ENCODE data around the gene ZNF764.
"Not testable (repeated sequence)": the region's sequence is repeated elsewhere in the genome, so short reads cannot be mapped to it uniquely, and the experiment has no call there.

Gene ZNF764

DNA sequence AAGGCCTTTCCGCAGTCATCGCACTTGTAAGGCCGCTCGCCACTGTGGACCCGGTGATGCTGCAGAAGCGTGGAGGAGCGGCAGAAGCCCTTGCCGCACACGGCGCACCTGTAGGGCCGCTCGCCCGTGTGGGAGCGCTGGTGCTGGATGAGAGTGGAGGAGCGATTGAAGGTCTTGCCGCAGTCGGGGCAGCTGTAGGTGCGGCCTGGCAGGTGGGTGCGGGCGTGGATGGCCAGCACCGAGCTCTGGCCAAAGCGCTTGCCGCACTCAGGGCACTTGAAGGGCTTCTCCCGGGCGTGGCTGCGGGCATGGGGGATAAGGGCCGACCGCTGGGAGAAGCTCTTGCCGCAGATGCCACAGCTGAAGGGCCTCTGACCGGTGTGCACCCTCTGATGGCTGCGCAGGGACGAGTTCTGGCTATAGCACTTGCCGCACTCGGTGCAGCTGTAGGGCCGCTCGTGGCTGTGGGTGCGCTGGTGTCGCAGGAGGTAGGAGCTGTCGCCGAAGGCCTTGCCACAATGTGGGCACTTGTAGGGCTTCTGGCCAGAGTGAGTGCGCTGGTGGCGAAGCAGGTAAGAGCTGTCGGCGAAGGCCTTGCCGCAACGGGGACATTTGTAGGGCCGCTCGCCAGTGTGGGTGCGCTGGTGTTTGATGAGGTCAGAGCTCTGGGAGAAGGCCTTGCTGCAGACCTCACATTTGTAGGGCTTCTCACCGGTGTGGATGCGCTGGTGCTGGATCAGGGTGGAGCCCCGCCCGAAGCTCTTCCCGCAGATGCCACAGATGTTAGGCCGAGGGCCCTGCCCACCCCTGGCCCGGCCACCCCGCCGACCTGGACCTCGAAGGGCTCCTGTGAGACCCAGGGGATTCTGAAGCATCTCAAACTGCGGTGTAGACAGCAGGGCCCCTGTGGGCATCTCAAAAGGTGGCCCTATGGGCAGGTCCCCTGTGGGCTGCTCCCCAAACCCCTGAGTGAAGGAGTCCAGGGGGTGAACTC lies 33.3 kb downstream of the ZNF764 start:
- TF ChIP-seq, protein P1, sequence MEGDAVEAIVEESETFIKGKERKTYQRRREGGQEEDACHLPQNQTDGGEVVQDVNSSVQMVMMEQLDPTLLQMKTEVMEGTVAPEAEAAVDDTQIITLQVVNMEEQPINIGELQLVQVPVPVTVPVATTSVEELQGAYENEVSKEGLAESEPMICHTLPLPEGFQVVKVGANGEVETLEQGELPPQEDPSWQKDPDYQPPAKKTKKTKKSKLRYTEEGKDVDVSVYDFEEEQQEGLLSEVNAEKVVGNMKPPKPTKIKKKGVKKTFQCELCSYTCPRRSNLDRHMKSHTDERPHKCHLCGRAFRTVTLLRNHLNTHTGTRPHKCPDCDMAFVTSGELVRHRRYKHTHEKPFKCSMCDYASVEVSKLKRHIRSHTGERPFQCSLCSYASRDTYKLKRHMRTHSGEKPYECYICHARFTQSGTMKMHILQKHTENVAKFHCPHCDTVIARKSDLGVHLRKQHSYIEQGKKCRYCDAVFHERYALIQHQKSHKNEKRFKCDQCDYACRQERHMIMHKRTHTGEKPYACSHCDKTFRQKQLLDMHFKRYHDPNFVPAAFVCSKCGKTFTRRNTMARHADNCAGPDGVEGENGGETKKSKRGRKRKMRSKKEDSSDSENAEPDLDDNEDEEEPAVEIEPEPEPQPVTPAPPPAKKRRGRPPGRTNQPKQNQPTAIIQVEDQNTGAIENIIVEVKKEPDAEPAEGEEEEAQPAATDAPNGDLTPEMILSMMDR (IDR thresholded peaks at IDR 0.05; ENCODE audit: insufficient read depth, low read depth, low read length, missing control alignments), result no peak
- no peak for DNase-seq (ENCODE audit: low read depth)
- no peak overlapping the region for H3K4me3 ChIP-seq (ENCODE audit: low read length)

GRCh38 chr16:30523768-30524574 lies 34.2 kb downstream of the ZNF764 start:
- H3K4me3 ChIP-seq (ENCODE audit: low read length), result no peak overlapping the region
- no peak for DNase-seq (ENCODE audit: low read depth)

DNA sequence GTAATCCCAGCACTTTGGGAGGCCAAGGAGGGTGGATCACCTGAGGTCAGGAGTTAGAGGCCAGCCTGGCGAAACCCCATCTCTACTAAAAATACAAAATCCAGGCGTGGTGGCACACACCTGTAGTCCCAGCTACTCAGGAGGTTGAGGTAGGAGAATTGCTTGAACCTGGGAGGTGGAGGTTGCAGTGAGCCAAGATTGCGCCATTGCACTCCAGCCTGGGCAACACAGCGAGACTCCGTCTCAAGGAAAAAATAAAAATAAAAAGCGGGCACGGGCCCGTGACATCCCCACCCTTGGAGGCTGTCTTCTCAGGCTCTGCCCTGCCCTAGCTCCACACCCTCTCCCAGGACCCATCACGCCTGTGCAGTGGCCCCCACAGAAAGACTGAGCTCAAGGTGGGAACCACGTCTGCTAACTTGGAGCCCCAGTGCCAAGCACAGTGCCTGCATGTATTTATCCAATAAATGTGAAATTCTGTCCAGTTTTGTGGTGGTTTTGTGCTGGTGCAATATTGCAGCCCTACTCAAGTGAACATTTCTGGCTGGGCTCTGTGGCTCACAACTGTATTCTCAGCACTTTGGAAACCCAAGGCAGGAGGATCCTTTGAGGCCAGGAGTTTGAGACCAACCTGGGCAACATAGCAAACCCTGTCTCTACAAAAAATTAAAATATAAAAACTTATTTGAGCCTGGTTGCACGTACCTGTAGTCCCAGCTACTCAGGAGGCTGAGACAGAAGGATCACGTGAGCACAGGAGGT lies 35.3 kb downstream of the ZNF764 start:
- DNase-seq (ENCODE audit: low read depth), result not testable (repeated sequence)

More at GRCh38 chr16:30523768-30524574, 34.2 kb downstream of the ZNF764 start:
- TF ChIP-seq, protein P1 (IDR thresholded peaks at IDR 0.05; ENCODE audit: insufficient read depth, low read depth, low read length, missing control alignments), result no peak

DNA sequence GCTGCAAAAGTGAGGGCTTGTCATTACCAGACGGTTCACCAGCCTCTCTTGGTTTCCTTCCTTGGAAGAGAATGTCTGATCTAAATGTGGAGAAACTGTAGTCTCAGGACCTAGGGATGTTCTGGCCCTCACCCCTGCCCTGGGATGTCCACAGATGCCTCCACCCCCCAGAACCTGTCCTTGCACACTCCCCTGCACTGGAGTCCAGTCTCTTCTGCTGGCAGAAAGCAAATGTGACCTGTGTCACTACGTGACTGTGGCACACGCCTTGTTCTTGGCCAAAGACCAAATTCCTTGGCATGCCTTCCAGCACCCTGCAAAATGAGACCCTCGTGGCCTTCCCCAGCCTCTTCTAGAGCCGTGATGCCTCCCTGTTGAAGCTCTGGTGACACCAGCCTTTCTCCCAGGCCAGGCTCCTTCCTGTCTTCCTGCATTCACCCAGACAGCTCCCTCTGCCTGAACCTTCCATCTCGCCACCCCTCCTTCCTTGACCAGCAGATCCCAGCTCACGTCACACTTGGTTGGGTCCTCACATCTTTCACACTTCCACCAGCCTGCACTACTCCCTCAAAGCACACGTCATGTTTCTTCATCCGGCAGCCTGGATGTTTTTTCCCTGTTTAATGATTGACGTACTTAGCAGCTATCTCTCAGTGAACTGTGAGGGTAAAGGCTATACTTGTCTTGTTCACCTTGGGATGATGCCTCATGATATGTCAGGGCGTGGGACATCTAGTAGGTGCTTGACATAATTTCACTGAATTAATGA lies 36.1 kb downstream of the ZNF764 start:
- TF ChIP-seq, protein P1 (IDR thresholded peaks at IDR 0.05; ENCODE audit: insufficient read depth, low read depth, low read length, missing control alignments), result no peak
- DNase-seq (ENCODE audit: low read depth), result no peak
- no peak overlapping the region for H3K4me3 ChIP-seq (ENCODE audit: low read length)

More for the DNA sequence above, 35.3 kb downstream of the ZNF764 start:
- H3K4me3 ChIP-seq (ENCODE audit: low read length), result not testable (repeated sequence)

- DNase-seq (ENCODE audit: low read depth), result no peak
- H3K4me3 ChIP-seq (ENCODE audit: low read length), result no peak overlapping the region
- TF ChIP-seq, protein P1 (IDR thresholded peaks at IDR 0.05; ENCODE audit: insufficient read depth, low read depth, low read length, missing control alignments), result no peak
These were observed 36.7 kb downstream of the ZNF764 start for GRCh38 chr16:30521476-30521872.

- H3K4me3 ChIP-seq (ENCODE audit: low read length), result no peak overlapping the region
- DNase-seq (ENCODE audit: low read depth), result no peak
- TF ChIP-seq, protein P1 (IDR thresholded peaks at IDR 0.05; ENCODE audit: insufficient read depth, low read depth, low read length, missing control alignments), result no peak
These were observed 38.8 kb downstream of the ZNF764 start for GRCh38 chr16:30519120-30520049.
